H9 (cell line): ENCODE results near the gene PDCD4. TPM values are rescaled to one million over a fixed set of nuclear protein-coding genes. Genes with fewer than 3 reads are reported as not detected.
A peak's percentile ranks its signal among the peaks of the same experiment; 100 is the strongest.

Experiments
- DNase-seq: peaks from one replicate; pipeline ENCODE4 v3.0.0-alpha.2; 2017
- H2AFZ ChIP-seq: one replicate; pipeline ENCODE4 v1.6.1; 2013; ENCODE audit warnings: mild to moderate bottlenecking, low read length, control low read depth, moderate library complexity
- H2AK5ac ChIP-seq: 2 replicates; pipeline ENCODE4 v1.6.1; 2013; ENCODE audit warnings: low read length, control low read depth, mixed read lengths; ENCODE audit not compliant: insufficient read length
- H2BK120ac ChIP-seq: one replicate; pipeline ENCODE4 v1.6.1; 2013; ENCODE audit warnings: low read depth, mild to moderate bottlenecking, low read length, control low read depth, inconsistent platforms; ENCODE audit not compliant: poor library complexity, severe bottlenecking
- H2BK12ac ChIP-seq: 2 replicates; pipeline ENCODE4 v1.6.1; 2013; ENCODE audit warnings: low read length, control low read depth, mixed read lengths, low read depth; ENCODE audit not compliant: insufficient read length
- H2BK15ac ChIP-seq: 2 replicates; pipeline ENCODE4 v1.6.1; 2013; ENCODE audit warnings: low read depth, low read length, control low read depth
- H2BK20ac ChIP-seq: one replicate; pipeline ENCODE4 v1.6.1; 2013; ENCODE audit warnings: low read depth, mild to moderate bottlenecking, low read length, control low read depth, inconsistent platforms; ENCODE audit not compliant: poor library complexity, severe bottlenecking
- H2BK5ac ChIP-seq: 2 replicates; pipeline ENCODE4 v1.6.1; 2013; ENCODE audit warnings: low read length, control low read depth, mixed read lengths; ENCODE audit not compliant: insufficient read length
- H3K14ac ChIP-seq: 2 replicates; pipeline ENCODE4 v1.6.1; 2013; ENCODE audit warnings: low read length, control low read depth; ENCODE audit not compliant: insufficient read depth
- H3K18ac ChIP-seq: 2 replicates; pipeline ENCODE4 v1.6.1; 2013; ENCODE audit warnings: low read depth, mild to moderate bottlenecking, mixed read lengths, low read length, control low read depth; ENCODE audit not compliant: insufficient read length
- H3K23ac ChIP-seq: 2 replicates; pipeline ENCODE4 v1.6.1; 2013; ENCODE audit warnings: low read length, control low read depth, mixed read lengths, low read depth; ENCODE audit not compliant: insufficient read length
- H3K23me2 ChIP-seq: 2 replicates; pipeline ENCODE4 v1.6.1; 2013; ENCODE audit warnings: low read depth, mild to moderate bottlenecking, mixed read lengths, low read length, control low read depth; ENCODE audit not compliant: insufficient read length, poor library complexity, severe bottlenecking
- H3K27ac ChIP-seq: 2 replicates; pipeline ENCODE4 v1.5.1; 2013; ENCODE audit warnings: low read length, control low read depth, mixed read lengths, low read depth; ENCODE audit not compliant: insufficient read length
- H3K27me3 ChIP-seq: 2 replicates; pipeline ENCODE4 v1.6.1; 2013; ENCODE audit warnings: low read length, control low read depth, inconsistent platforms; ENCODE audit not compliant: insufficient read depth
- H3K4ac ChIP-seq: 2 replicates; pipeline ENCODE4 v1.6.1; 2013; ENCODE audit warnings: low read depth, mild to moderate bottlenecking, control low read depth, inconsistent platforms, low read length, moderate library complexity
- H3K4me1 ChIP-seq: 2 replicates; pipeline ENCODE4 v1.6.1; 2013; ENCODE audit warnings: low read length, control low read depth, inconsistent platforms; ENCODE audit not compliant: insufficient read depth
- H3K4me2 ChIP-seq: 2 replicates; pipeline ENCODE4 v1.6.1; 2013; ENCODE audit warnings: low read length, control low read depth, mixed read lengths; ENCODE audit not compliant: insufficient read length, insufficient read depth
- H3K56ac ChIP-seq: 2 replicates; pipeline ENCODE4 v1.6.1; 2013; ENCODE audit warnings: low read depth, mild to moderate bottlenecking, mixed read lengths, low read length, control low read depth; ENCODE audit not compliant: insufficient read length
- H3K79me1 ChIP-seq: 2 replicates; pipeline ENCODE4 v1.6.1; 2013; ENCODE audit warnings: low read depth, mild to moderate bottlenecking, moderate library complexity, low read length, control low read depth, inconsistent platforms; ENCODE audit not compliant: insufficient read depth, poor library complexity, severe bottlenecking
- H3K79me2 ChIP-seq: 2 replicates; pipeline ENCODE4 v1.6.1; 2013; ENCODE audit warnings: low read length, control low read depth, inconsistent platforms; ENCODE audit not compliant: insufficient read depth
- H3K9ac ChIP-seq: 2 replicates; pipeline ENCODE4 v1.6.1; 2013; ENCODE audit warnings: low read length, control low read depth, mixed read lengths; ENCODE audit not compliant: insufficient read length; ENCODE audit errors: extremely low read depth
- H3K9me3 ChIP-seq: one replicate; pipeline ENCODE4 v1.6.1; 2013; ENCODE audit warnings: low read depth, low read length, inconsistent platforms; ENCODE audit not compliant: control insufficient read depth
- H3T11ph ChIP-seq: one replicate; pipeline ENCODE4 v1.6.1; 2013; ENCODE audit warnings: mild to moderate bottlenecking, low read length, control low read depth, inconsistent platforms
- H4K20me1 ChIP-seq: one replicate; pipeline ENCODE4 v1.6.1; 2013; ENCODE audit not compliant: control insufficient read depth, insufficient read length, insufficient read depth
- H4K5ac ChIP-seq: 2 replicates; pipeline ENCODE4 v1.6.1; 2013; ENCODE audit warnings: low read depth, mild to moderate bottlenecking, mixed read lengths, low read length, control low read depth; ENCODE audit not compliant: insufficient read length
- H4K8ac ChIP-seq: replicated peaks from 2 replicates; pipeline ENCODE4 v1.6.1; 2013; ENCODE audit warnings: low read length, control low read depth, mixed read lengths, low read depth; ENCODE audit not compliant: insufficient read length
- H4K91ac ChIP-seq: 2 replicates; pipeline ENCODE4 v1.6.1; 2013; ENCODE audit warnings: low read depth, mild to moderate bottlenecking, moderate library complexity, mixed read lengths, low read length, control low read depth; ENCODE audit not compliant: insufficient read length
- H3K27ac Mint-ChIP-seq, 3 experiments: 2 replicates in 2 of 3; 3 replicates in 1 of 3; pipeline ENCODE4 v1.8.0; 2020 to 2021; ENCODE audit warnings: mixed read lengths in 3 of 3, mild to moderate bottlenecking in 1 of 3, moderate library complexity in 1 of 3
- H3K27me3 Mint-ChIP-seq: 2 replicates; pipeline ENCODE4 v1.8.0; 2021; ENCODE audit warnings: low read depth, mild to moderate bottlenecking, moderate library complexity, mixed read lengths
- H3K36me3 Mint-ChIP-seq, 3 experiments: 2 replicates in 2 of 3; 3 replicates in 1 of 3; pipeline ENCODE4 v1.8.0; 2020 to 2021; ENCODE audit warnings: low read depth in 3 of 3, mixed read lengths in 3 of 3; ENCODE audit not compliant: insufficient read depth in 1 of 3
- H3K4me1 Mint-ChIP-seq, 2 experiments: 2 replicates each; pipeline ENCODE4 v1.8.0; 2020; ENCODE audit warnings: mixed read lengths in 2 of 2
- H3K4me3 Mint-ChIP-seq, 2 experiments: 2 replicates in 1 of 2; 3 replicates in 1 of 2; pipeline ENCODE4 v1.8.0; 2020 to 2021; ENCODE audit warnings: mild to moderate bottlenecking in 2 of 2, mixed read lengths in 2 of 2, moderate library complexity in 1 of 2
- H3K9me3 Mint-ChIP-seq, 2 experiments: 2 replicates in 1 of 2; 3 replicates in 1 of 2; pipeline ENCODE4 v1.8.0; 2020; ENCODE audit warnings: mild to moderate bottlenecking in 2 of 2, mixed read lengths in 2 of 2, moderate library complexity in 1 of 2
- WGBS: extraction: QIAGEN DNeasy Blood & Tissue Kit; methylation state at CpG from one replicate; pipeline ENCODE4 v1.1.7; 2013; ENCODE audit warnings: missing lambda C conversion rate, low lambda C conversion rate, mixed read lengths; ENCODE audit not compliant: insufficient read length; ENCODE audit errors: extremely low coverage; 5-methylcytosine and 5-hydroxymethylcytosine counted together
- total RNA-seq: library from RNA; stranded (reverse); gene quantifications from 2 replicates; pipeline ENCODE4 v1.2.1, GENCODE V29; 2021
- TF ChIP-seq, protein P1 (sequence below): fragments of 200-600 bp; sonication (generic); conservative IDR thresholded peaks from 3 replicates; pipeline ENCODE4 v1.8.0; 2021; ENCODE audit warnings: antibody characterized with exemption, mild to moderate bottlenecking

The PDCD4 gene
- total RNA-seq, 1 experiment from 2014 or later, result 29.3 TPM

DNA sequence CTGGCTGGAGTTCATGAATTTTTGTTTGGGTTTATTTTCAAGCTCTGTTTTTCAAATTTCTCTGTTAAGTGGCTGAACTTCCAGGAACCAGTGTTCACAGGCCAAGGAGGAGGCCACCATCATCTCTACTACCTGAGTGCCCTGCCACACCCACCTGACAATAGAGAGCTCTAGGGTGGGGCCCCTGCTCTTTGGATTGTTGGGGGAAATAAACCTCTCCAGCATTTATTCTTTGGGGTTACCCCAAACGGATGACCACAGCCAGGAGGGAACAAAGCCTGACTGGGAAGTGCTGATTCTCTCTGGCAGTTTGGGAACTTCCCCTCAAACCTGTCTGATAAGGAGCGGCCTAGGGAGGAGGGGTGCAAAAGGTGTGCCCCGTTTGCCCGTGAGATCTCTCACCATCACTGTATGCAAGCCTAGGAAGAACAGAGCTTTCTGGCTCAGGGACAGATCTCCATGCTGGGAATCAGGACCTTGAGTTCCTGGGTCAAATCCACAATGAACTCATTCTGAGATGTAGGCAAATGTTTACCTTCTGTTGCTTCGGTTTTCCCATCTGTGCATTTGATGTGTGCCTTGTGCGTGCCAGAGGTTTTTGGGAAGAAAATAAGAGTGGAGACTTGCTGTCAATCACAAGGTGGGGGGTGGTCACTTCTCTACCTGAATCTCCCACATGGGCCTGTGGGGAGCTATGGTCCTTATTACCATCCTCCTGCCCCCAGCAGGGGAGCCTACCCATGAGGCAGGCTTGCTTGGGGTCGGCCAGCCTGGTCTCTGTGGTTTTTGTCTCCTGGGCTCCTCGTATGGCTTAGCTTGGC, 27.7 kb upstream of the PDCD4 start:
- no peak overlapping the region for H3K56ac ChIP-seq
- Mint-ChIP-seq H3K9me3 (0 out of 5 replicates have a peak, but pooled peaks cover 0 to 2% of the 10 kb centered on the region in 2 experiments), H3K27me3 (no peaks in the 10 kb centered on the region), H3K36me3 (no peaks in the 10 kb centered on the region; a peak in 1 of 7 replicates), H3K4me1 (peaks cover 6 to 11% of the 10 kb centered on the region in 2 experiments; a peak in 3 of 4 replicates), H3K4me3 (no peak overlapping the region), H3K27ac (peak overlapping the region in 1 of 3 experiments; percentile 73; a peak in 1 of 7 replicates)
- H3K9ac ChIP-seq, result no peak overlapping the region
- no peak overlapping the region for H4K5ac ChIP-seq
- H2BK5ac ChIP-seq, result no peak overlapping the region
- H3K79me1 ChIP-seq, result no peaks in the 10 kb centered on the region
- no peaks in the 10 kb centered on the region for H3K9me3 ChIP-seq
- no peaks in the 10 kb centered on the region for H3K27me3 ChIP-seq
- H2BK120ac ChIP-seq, result no peak overlapping the region
- no peak overlapping the region for H2BK12ac ChIP-seq
- H2BK15ac ChIP-seq, result no peak overlapping the region
- H2BK20ac ChIP-seq, result no peak overlapping the region
- no peak overlapping the region for H3K4ac ChIP-seq
- no peaks in the 10 kb centered on the region for H3K79me2 ChIP-seq
- H3K4me1 ChIP-seq, result no peaks in the 10 kb centered on the region
- H3K14ac ChIP-seq, result no peak overlapping the region
- no peak overlapping the region for H3K4me2 ChIP-seq
- H3K23me2 ChIP-seq, result no peaks in the 10 kb centered on the region
- H2AFZ ChIP-seq, result no peak overlapping the region
- no peak overlapping the region for H3K27ac ChIP-seq
- H4K8ac ChIP-seq, result no peak overlapping the region
- no peaks in the 10 kb centered on the region for H4K20me1 ChIP-seq
- DNase-seq, result no peak
- H2AK5ac ChIP-seq, result no peak overlapping the region
- no peak overlapping the region for H3T11ph ChIP-seq
- H4K91ac ChIP-seq, result no peak overlapping the region
- H3K18ac ChIP-seq, result no peak overlapping the region
- TF ChIP-seq, protein P1, sequence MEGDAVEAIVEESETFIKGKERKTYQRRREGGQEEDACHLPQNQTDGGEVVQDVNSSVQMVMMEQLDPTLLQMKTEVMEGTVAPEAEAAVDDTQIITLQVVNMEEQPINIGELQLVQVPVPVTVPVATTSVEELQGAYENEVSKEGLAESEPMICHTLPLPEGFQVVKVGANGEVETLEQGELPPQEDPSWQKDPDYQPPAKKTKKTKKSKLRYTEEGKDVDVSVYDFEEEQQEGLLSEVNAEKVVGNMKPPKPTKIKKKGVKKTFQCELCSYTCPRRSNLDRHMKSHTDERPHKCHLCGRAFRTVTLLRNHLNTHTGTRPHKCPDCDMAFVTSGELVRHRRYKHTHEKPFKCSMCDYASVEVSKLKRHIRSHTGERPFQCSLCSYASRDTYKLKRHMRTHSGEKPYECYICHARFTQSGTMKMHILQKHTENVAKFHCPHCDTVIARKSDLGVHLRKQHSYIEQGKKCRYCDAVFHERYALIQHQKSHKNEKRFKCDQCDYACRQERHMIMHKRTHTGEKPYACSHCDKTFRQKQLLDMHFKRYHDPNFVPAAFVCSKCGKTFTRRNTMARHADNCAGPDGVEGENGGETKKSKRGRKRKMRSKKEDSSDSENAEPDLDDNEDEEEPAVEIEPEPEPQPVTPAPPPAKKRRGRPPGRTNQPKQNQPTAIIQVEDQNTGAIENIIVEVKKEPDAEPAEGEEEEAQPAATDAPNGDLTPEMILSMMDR, result no peak
- H3K23ac ChIP-seq, result no peak overlapping the region
- no CpG with 5 or more reads among the region's 8 CpGs for WGBS
